GM19023 (cell line): ENCODE data around the gene TMX1.

Experiments used
- ATAC-seq: cut with Tn5 transposase; IDR thresholded peaks from one replicate; pipeline ENCODE4 v1.9.1; 2021; ENCODE audit warnings: mild to moderate bottlenecking, moderate library complexity; ENCODE audit not compliant: unreplicated experiment

Gene TMX1

DNA sequence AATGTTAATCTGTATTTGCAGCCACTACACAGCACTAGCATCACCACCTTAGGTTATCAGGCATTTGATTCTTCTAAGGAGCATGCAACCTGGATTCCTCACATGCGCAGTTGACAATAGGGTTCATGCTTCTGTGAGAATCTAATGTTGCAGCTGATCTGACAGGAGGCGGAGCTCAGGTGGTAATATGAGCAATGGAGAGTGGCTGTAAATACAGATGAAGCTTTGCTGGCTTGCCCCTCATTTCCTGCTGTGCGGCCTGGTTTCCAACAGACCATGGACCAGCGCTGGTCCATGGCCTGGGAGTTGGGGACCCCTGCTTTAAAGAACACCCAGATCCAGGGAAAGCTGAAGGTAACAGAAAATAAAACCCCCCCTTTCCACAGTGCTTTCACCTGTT is 51.0 kb downstream of the TMX1 start:
- ATAC-seq: no peak

- ATAC-seq: no peak
Observed at GRCh38 chr14:51293149-51293911, 53.3 kb downstream of the TMX1 start.

GRCh38 chr14:51293912-51294389 is 53.9 kb downstream of the TMX1 start:
- ATAC-seq: no peak

DNA sequence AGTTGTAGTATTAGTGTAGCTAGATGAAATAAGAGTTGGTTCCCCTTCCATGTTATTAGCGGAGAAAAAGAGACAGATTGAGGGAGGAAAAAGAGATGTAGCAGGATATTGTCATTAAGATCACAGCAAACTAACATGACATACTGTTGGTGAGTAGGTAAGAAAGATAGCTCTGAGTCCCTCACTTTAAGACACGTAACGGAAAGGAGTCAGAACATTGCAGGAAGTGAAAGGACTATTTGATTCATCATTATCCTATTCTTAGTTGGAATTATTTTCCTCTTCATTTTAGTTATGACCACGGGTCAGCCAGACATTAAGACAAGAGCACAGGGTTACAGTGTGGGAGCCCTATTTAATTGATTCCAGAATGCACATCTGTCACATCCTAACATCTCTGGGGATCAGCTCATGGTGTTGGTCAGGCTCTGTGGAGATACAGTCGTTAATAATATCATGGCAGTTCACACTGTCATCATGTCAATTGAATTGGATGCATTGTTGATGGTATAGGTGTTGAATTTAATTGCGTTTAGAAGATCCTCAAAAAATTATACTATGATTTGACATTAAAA is 55.0 kb downstream of the TMX1 start:
- ATAC-seq: no peak

- no peak for ATAC-seq
Observed at GRCh38 chr14:51295646-51296263, 55.7 kb downstream of the TMX1 start.

- ATAC-seq: no peak
Observed at GRCh38 chr14:51297066-51297465, 57.0 kb downstream of the TMX1 start.

DNA sequence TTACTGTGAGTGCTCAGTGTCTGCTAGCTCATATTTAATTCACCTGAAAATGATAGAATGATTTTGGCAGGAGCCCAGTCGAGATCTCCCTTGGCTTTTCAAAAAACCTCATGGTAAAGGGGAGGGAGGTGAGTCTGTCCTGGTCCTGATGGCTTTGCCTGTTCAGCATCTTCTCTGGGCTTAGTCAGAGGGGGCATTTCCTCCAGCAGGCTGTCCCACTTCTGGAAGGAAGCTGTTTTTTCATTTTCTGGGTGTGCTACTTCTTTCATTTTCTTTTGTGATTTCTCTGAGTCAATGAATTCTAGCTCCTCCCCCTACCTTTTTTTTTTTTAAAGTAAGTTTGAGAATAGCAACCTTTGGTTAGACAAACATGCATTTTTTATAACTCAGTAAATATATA is 58.8 kb downstream of the TMX1 start:
- no peak for ATAC-seq

GRCh38 chr14:51302295-51303030 is 62.4 kb downstream of the TMX1 start:
- no peak for ATAC-seq

DNA sequence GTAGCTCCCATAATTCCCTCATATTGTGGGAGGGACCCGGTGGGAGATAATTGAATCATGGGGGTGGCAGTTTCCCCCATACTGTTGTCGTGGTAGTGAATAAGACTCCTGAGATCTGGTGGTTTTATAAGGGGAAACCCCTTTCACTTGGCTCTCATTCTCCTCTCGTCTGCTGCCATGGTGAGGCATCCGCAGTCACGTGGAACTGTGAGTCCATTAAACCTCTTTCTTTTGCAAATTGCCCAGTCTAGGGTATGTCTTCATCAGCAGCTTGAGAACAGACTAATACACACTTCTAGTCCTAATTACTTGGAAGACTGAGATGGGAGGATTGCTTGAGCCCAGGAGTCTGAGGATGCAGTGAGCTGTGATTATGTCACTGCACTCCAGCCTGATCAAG is 64.4 kb downstream of the TMX1 start:
- ATAC-seq: no peak

DNA sequence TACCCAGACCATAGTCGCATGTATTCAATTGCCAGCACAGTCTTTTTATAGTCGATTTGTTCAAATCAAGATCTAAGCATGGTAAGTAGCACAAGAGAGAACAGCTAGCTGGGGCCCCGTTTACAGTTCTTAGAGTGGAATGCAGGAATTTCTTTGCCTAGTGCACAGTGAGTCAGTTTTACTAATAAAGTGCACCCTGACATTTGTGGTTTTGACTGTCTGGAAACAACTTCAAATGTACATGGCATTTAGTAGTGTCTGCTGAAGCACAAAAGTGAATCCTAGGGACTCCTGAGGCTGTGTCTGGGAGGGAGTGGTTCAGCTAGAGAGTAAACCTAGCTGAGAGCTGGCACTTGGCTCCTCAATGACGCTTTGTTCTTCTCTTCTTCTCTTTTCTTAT is 64.9 kb downstream of the TMX1 start:
- ATAC-seq: no peak

DNA sequence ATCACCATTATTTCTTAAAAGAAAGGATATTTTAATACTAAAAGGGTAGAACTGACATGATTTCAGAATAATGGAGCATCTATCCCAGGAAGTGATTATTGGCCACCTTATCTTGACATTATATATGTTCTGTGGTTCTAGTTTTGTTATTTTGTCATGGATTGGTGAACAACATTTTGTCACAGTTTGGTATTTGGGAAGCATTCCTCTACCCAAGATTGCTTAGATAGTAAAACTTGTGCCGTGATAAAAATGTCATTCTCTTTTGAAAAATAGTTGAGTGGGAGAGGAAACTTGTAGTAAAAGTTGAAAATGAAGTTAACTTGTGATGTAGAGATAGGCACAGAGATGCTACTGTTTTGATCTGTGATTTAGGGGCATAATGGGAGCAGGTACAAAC is 65.7 kb downstream of the TMX1 start:
- ATAC-seq: no peak
